ENCODE data around the gene DAPL1. TPM values are rescaled to one million over a fixed set of nuclear protein-coding genes. Genes with fewer than 3 reads are reported as not detected.
"Not testable (repeated sequence)": the region's sequence is repeated elsewhere in the genome, so short reads cannot be mapped to it uniquely, and the experiment has no call there.

DAPL1 gene
- total and polyA plus RNA-seq, 5 donors = not detected

DNA sequence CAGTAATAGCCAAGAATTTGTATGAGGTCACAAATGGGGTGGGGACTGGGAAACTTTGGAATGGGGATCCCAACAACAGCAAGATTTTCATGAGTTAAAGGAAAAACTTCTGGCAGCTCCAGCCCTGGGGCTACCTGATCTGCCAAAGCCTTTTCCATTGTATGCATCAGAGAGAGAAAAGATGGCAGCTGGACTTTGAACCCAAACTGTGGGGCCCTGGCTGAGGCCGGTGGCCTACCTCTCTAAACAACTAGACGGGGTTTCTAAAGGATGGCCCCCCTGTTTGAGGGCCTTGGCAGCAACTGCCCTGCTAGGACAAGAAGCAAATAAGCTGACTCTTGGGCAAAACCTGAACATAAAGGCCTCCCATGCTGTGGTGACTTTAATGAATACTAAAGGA lies 52.4 kb downstream of the DAPL1 start:
- not testable (repeated sequence) for ATAC-seq

DNA sequence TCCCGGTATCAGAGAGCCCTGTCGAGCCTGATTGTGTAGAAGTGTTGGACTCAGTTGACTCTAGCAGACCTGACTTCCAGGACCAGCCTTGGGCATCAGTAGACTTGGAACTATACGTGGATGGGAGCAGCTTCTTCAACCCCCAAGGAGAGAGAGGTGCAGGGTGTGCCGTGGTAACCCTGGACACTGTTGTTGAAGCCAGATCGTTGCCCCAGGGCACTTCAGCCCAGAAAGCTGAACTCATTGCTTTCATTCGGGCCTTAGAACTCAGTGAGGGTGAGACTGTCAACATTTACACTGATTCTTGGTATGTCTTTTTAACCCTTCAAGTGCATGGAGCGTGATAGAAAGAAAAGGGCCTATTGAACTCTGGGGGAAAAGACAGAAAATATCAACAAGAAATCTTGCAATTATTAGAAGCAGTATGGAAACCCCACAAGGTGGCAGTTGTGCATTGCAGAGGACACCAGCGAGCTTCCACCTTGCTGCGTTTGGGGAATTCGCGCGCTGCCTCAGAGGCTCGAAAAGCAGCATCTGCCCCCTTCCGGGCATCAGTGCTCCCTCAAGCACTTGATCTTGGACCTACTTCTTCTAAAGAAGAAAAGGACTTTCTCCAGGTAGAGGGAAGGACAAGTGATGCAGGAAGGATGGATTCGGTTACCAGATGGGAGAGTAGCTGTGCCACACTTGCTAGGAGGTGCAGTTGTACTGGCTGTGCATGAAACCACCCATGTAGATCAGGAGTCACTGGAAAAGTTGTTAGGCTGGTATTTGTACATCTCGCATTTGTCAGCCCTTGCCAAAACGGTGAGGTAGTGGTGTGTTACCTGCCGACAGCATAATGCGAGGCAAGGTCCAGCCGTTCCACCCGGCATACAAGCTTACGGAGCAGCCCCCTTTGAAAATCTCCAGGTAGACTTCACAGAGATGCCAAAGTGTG lies 53.2 kb downstream of the DAPL1 start:
- H3K4me1 ChIP-seq (ENCODE audit: control insufficient read depth, insufficient read depth, low read length); H3K27ac ChIP-seq (ENCODE audit: low read length); H3K4me3 ChIP-seq (ENCODE audit: low read length); DNase-seq; H3K27me3 ChIP-seq (ENCODE audit: control insufficient read depth, insufficient read depth); ATAC-seq; H3K9me3 ChIP-seq (ENCODE audit: control insufficient read depth, low read length); intact Hi-C loops (cut with DNase I): not testable (repeated sequence)
- 75% methylated on average over 20 of the region's 22 CpGs for WGBS

More for the DNA sequence above, 52.4 kb downstream of the DAPL1 start:
- intact Hi-C loops (cut with DNase I); H3K4me3 ChIP-seq (ENCODE audit: low read length); H3K27ac ChIP-seq (ENCODE audit: low read length); H3K9me3 ChIP-seq (ENCODE audit: control insufficient read depth, low read length); H3K27me3 ChIP-seq (ENCODE audit: control insufficient read depth, insufficient read depth); H3K4me1 ChIP-seq (ENCODE audit: control insufficient read depth, insufficient read depth, low read length); DNase-seq: not testable (repeated sequence)
- WGBS = 80% methylated on average over 2 of the region's 2 CpGs

GRCh38 chr2:158860179-158860578 lies 65.1 kb downstream of the DAPL1 start:
- H3K27ac ChIP-seq (ENCODE audit: low read length); DNase-seq; H3K9me3 ChIP-seq (ENCODE audit: control insufficient read depth, low read length); intact Hi-C loops (cut with DNase I); H3K27me3 ChIP-seq (ENCODE audit: control insufficient read depth, insufficient read depth); H3K4me3 ChIP-seq (ENCODE audit: low read length); ATAC-seq; H3K4me1 ChIP-seq (ENCODE audit: control insufficient read depth, insufficient read depth, low read length): not testable (repeated sequence)
- 88% methylated on average over 9 of the region's 9 CpGs for WGBS

- intact Hi-C loops (cut with DNase I); H3K9me3 ChIP-seq (ENCODE audit: control insufficient read depth, low read length); H3K27ac ChIP-seq (ENCODE audit: low read length); H3K4me3 ChIP-seq (ENCODE audit: low read length); H3K27me3 ChIP-seq (ENCODE audit: control insufficient read depth, insufficient read depth); H3K4me1 ChIP-seq (ENCODE audit: control insufficient read depth, insufficient read depth, low read length); ATAC-seq; DNase-seq: not testable (repeated sequence)
- WGBS = 86% methylated on average over 10 of the region's 10 CpGs
Observed at GRCh38 chr2:158861626-158862025, 66.5 kb downstream of the DAPL1 start.

DNA sequence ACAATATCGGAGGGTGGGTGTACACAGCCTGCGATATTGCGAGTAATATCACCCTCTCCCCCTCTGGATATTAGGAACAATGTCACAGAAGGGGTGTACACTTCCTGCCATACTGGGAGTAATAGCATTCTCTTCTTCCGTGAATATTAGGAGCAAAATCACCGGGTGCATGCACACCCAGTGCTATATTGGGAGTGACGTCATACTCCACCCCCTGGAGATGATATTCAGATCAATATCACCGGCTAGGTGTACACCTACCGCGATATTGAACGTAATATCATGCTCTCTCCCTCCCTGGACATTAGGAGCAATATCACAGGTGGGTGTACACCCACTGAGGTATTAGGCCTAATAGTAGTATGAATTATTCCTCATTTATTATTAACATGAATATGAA lies 70.4 kb downstream of the DAPL1 start:
- H3K9me3 ChIP-seq (ENCODE audit: control insufficient read depth, low read length); intact Hi-C loops (cut with DNase I); DNase-seq; ATAC-seq; H3K27ac ChIP-seq (ENCODE audit: low read length); H3K4me1 ChIP-seq (ENCODE audit: control insufficient read depth, insufficient read depth, low read length); H3K4me3 ChIP-seq (ENCODE audit: low read length); H3K27me3 ChIP-seq (ENCODE audit: control insufficient read depth, insufficient read depth): not testable (repeated sequence)
- 96% methylated on average over 10 of the region's 10 CpGs for WGBS

Other genes starting within 250 kb of the DAPL1 start
- 10 to 100 TPM; 44.2 to 75.8 (median 51.1) TPM for gene TANC1, start 173.3 kb downstream of the DAPL1 start, total RNA-seq
- gene TANC1, start 173.3 kb downstream of the DAPL1 start, polyA plus RNA-seq = 22.8 TPM